ENCODE data around the gene RPTOR. TPM values are rescaled to one million over a fixed set of nuclear protein-coding genes. Genes with fewer than 3 reads are reported as not detected.

Gene RPTOR
- total RNA-seq, 1 donor: 30.0 TPM

DNA sequence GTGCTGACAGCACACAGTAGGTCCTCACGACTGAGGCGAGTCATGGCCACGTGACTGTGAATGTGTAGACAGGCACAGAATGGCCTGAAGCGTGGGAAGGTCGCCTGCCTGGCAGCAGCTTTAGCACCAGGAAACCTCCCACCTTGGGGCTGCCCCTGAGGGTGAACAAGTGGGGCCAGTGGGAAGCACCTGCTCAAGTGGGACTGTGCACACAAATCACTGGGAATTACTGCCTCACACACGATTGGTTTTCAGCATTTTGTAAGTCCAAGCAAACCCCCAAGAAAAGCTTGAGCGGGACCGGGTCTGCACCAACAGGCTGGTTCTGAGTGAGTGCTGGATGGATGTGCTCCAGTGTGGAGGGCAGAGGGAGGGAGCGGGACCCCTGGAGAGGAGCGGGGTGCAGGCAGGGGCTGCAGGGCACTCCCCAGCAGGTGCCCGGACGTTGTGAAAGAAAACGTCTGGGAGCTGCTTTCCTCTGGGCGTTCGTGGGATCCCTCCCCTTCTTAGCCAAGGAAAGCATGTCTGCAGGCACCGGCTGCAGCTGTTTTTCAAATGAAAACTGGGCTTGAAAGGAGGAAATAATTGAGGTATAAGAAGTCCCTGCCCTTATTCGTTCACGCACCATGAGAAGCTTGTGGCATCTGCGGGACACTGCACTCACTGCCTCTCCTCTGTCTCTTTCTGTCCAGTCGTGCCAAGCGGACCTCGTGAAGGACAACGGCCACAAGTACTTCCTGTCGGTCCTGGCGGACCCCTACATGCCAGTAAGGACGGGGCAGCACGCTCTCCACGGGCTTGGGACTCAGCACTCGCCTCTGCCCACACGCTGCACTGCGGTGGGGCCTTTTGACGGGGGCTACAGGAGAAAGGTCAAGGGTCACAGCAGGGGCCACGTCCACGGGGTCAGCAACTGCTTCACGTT is 335.3 kb downstream of the RPTOR start:
- TF ChIP-seq, protein P1, sequence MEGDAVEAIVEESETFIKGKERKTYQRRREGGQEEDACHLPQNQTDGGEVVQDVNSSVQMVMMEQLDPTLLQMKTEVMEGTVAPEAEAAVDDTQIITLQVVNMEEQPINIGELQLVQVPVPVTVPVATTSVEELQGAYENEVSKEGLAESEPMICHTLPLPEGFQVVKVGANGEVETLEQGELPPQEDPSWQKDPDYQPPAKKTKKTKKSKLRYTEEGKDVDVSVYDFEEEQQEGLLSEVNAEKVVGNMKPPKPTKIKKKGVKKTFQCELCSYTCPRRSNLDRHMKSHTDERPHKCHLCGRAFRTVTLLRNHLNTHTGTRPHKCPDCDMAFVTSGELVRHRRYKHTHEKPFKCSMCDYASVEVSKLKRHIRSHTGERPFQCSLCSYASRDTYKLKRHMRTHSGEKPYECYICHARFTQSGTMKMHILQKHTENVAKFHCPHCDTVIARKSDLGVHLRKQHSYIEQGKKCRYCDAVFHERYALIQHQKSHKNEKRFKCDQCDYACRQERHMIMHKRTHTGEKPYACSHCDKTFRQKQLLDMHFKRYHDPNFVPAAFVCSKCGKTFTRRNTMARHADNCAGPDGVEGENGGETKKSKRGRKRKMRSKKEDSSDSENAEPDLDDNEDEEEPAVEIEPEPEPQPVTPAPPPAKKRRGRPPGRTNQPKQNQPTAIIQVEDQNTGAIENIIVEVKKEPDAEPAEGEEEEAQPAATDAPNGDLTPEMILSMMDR (IDR thresholded peaks at IDR 0.05; ENCODE audit: insufficient read depth, low read length): no peak
- H3K4me3 ChIP-seq (ENCODE audit: low read depth, low read length): no peak overlapping the region
- no peak for DNase-seq (ENCODE audit: low read depth)

- no peak overlapping the region for H3K4me3 ChIP-seq (ENCODE audit: low read depth, low read length)
- no peak for DNase-seq (ENCODE audit: low read depth)
- TF ChIP-seq, protein P1 (IDR thresholded peaks at IDR 0.05; ENCODE audit: insufficient read depth, low read length): no peak
These were observed 336.0 kb downstream of the RPTOR start for GRCh38 chr17:80880648-80880985.

DNA sequence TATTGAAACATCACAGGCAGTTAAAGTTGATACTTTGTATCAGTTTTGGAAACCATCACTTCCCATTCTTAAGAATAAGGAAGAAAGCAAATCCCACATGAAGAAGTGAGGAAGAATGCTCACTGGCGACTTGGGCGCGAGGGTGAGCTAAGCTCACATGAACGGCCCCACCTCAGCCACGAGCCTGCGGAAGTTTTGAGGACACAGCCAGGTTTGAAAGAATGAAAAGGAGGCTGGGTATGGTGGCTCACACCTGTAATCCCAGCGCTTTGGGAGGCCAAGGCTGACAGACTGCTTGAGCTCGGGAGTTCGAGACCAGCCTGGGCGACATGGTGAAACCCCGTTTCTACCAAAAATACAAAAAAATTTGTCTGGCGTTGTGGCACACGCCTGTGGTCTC is 336.7 kb downstream of the RPTOR start:
- no peak for DNase-seq (ENCODE audit: low read depth)

DNA sequence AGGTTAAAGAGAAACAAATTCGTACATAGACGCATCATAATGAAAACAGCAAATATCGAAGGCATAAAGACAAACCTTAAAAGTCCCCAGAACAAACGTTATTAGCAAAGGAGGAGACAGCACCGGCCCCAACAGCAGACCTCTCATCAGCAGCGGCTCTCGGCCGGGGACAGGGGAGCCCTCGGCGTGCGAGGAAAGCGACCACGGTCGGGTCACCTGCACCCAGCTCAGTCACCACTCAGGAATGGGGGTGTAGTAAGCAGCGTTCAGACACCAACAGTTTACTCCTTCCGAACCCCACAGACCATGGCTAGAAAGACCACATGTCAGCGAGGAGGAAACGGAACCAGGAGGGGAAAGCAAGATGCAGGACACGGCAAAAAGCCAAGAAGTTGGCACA is 337.7 kb downstream of the RPTOR start:
- no peak for DNase-seq (ENCODE audit: low read depth)
- no peak overlapping the region for H3K4me3 ChIP-seq (ENCODE audit: low read depth, low read length)
- TF ChIP-seq, protein P1 (IDR thresholded peaks at IDR 0.05; ENCODE audit: insufficient read depth, low read length): no peak

More for the DNA sequence above, 336.7 kb downstream of the RPTOR start:
- H3K4me3 ChIP-seq (ENCODE audit: low read depth, low read length): no peak overlapping the region
- TF ChIP-seq, protein P1 (IDR thresholded peaks at IDR 0.05; ENCODE audit: insufficient read depth, low read length): no peak

GRCh38 chr17:80882926-80883685 is 338.5 kb downstream of the RPTOR start:
- no peak overlapping the region for H3K4me3 ChIP-seq (ENCODE audit: low read depth, low read length)
- DNase-seq (ENCODE audit: low read depth): no peak
- TF ChIP-seq, protein P1 (IDR thresholded peaks at IDR 0.05; ENCODE audit: insufficient read depth, low read length): no peak

DNA sequence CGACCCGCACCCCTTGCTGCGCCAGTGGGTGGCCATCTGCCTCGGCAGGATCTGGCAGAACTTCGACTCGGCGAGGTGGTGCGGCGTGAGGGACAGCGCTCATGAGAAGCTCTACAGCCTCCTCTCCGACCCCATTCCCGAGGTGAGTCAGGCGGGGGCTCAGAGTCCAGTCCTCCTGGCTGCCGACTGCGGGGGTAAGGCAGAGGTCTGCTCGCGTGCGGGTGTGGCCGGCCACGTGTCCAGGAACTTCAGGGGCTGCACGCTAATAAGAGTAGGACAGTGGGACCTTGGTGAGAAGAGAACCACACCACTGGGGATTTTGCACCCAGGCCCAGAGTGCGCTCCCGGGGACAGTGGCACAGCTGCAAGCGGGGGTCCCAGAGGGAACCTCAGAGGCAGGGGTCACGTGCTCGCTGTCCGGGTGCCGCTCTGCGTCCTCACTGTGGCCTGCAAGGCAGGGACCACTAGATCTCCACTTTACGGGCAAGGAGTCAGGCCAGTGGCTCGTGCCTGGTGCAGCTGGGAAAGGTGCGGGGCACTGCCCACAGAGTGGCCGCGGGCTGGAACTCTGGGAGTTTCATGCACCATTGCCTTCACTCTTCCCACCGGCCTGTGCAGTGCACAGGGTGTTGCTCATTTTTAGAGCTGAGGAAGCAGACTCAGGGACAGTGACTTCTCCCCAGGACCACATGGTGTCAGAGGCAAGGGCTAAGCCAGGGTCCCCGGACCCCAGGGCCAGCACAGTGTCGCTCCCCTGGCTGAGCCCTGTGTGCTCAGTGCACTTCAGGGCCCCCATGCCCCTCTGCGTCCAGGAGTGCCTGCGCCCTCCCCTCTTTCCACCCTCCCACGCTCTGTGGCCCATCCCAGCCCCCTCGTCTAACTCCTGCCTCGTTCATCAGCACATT is 339.4 kb downstream of the RPTOR start:
- no peak for DNase-seq (ENCODE audit: low read depth)

More for the DNA sequence above, 339.4 kb downstream of the RPTOR start:
- TF ChIP-seq, protein P1 (IDR thresholded peaks at IDR 0.05; ENCODE audit: insufficient read depth, low read length): no peak
- H3K4me3 ChIP-seq (ENCODE audit: low read depth, low read length): no peak overlapping the region

All from fibroblast of the aortic adventitia (primary cell).